GM19193 (cell line): ENCODE results near the gene PACRG.

Experiments used
- POLR2A ChIP-seq: IDR thresholded peaks from 4 replicates; pipeline ENCODE4 v1.6.1; 2011; ENCODE audit not compliant: insufficient read depth, insufficient read length; ENCODE audit errors: extremely low read depth

The PACRG gene

DNA sequence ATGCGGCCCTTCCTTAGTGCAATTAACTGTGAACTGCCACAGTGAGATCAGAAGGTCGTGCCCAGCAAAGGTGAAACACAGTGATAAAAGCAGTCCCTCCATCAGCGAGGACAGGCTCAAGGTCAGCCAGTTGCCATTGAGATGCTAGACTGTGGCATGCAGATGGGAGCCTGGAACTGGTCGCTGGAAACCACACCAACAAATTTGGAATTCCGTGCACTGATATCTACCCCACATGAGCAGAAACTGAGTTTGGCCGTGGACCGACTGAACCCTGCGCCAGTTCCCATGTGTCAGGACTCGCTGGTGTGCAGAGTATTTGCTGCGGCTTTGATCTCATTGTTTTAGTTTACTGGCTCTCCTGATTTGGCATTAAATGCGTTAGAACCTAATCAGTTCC is 561.1 kb downstream of the PACRG start:
- no peak for TF ChIP-seq POLR2A

DNA sequence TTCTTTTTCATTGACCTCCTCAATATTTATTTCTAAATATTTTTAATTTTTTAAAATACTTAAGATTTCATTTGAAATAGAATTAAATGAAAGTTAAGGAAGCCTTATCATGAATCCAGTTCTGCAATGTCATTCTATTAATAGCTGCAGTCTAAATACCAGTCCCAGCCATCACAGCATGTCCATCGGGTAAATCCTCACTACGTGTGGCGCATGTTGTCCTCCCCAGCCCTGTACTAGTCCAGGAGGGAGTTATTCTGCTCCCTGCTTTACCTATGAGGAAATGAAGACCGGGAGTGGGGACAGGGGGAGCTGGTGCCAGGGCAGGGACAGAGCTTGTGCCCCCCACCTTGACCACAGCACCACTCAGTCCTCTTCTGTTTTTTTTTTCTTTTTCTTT is 561.7 kb downstream of the PACRG start:
- no peak for TF ChIP-seq POLR2A

DNA sequence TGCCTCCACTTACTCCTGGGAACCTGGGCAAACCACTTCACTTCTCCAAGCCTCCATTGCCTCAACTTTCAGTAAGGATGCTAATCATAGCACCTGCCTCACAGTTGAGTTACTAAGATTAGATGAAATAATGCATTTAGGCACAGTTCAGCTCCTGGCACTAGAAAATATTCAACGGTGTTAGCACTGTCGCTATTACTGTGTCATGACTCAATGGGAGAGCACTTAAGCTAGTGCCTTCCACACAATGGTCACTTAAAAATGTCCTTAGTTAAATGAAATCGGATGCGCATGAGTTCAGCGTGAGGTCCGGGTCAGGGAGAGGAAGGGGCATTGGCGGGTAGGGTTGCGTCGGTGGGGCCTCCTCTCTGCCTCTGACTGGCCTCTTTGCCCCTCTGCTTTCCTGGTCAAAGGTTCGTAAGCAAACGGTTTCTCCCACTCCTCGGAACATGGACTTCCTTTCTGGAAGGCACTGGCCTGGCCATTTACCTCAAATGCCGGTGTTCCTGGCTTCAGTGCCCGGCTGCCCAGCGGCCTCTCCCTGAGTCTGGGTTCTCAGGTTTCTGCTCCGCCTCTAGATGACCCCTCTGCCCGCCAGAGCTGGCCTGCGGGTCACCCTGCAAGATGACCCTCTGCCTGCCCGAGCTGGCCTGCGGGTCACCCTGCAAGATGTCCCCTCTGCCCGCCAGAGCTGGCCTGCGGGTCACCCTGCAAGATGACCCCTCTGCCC is 562.9 kb downstream of the PACRG start:
- TF ChIP-seq POLR2A, result no peak

DNA sequence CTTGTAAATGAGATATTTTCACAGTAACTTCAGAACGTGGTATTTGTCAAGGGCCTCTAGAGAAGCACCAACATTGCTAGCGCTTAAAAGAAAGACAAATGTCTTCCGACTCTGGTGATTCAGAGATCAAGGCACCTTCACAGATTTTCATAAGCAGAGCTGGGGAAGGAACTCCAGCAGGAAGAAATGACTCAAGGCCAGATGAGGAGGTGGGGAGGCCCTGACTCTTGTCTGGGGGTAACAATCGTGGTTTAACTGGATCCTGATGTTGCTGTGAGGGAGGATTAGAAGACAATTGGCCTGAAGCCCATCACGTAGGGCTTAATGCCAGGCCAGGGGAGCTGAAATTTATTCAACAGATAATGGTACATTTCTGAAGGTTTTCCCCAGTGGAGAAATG is 563.8 kb downstream of the PACRG start:
- no peak for TF ChIP-seq POLR2A

DNA sequence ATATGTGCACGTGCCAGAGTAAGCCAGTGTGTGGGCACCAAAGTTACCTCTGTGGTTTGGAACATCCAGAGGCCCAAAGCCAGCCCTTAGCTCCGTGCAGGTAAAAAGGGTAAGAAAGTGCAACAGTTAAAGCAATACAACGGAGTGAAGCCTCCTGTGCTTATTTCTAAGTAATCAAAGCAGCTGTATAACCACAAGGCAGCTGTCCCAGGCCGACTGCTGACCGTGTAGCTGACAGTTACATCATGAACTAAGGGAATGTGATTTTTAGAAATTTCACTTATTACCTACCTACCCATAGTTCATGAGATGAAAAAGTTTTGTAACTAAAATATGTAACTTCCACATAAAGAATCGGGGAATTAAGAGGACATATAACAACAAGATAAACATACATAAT is 565.5 kb downstream of the PACRG start:
- no peak for TF ChIP-seq POLR2A

DNA sequence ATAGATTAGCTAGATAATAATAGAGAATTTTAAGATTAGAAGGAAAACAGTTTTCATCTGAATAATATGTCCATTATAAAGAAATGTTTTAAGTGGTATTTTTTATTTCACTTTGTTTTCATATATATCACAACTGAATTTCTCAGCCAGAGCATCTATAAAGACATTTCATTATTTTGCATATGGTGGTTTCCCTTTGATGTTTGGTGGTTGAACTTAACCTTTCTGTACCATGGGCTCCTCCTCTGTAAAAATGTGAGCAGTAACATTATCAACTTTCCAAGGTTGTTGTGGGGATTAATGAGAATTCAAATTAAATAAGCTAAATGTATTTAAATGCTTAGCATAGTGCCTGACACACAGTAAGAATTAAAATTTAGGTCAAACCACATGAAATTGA is 567.0 kb downstream of the PACRG start:
- no peak for TF ChIP-seq POLR2A

- no peak for TF ChIP-seq POLR2A
Measured at GRCh38 chr6:163296835-163297519, 569.2 kb downstream of the PACRG start.

- TF ChIP-seq POLR2A, result no peak
Measured at GRCh38 chr6:163298079-163298830, 570.5 kb downstream of the PACRG start.

GRCh38 chr6:163300838-163301237 is 573.1 kb downstream of the PACRG start:
- TF ChIP-seq POLR2A, result no peak

DNA sequence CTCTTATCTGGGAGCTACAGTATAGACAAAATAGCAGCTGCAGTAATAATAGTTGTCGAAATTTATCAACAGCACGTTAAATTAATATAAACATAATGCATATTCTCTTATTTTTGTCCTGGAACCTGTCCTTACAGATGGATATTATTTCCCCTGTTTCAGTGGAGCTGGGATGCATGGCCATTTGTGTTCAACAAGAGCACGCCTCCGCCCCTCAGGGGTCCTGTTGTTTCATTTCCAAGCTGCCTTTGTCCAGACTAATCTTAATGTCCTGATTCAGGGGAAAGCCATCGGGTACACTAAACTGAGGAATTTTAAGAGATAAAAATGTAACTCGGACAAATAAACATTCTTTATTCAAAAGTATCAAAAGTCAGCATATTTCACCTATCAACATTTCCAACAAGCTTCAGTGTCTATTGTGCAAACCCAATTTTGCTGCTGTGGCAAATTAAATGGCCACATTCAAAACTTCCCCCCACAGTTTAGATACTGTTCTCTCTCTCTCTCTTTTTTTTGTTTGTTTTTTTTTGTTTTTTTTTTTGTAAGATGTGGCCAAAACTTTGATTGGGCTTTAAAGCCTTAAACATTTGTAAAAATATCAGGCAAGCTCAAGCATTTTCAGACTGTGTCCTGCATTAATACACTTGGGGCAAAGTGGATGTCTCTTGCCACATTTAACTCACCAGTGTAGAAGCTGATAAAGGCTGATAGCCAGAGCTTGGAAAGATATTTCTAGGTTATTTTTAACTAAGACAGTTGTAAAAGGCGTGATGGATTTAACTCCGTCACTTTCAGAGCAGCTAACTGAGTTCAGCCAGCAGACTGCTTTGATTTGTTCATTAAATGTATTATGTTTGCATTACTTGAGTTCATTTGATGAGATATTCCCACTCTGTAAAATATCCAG is 574.2 kb downstream of the PACRG start:
- TF ChIP-seq POLR2A, result no peak

GRCh38 chr6:163302747-163303146 is 575.0 kb downstream of the PACRG start:
- no peak for TF ChIP-seq POLR2A

- TF ChIP-seq POLR2A, result no peak
Measured at GRCh38 chr6:163306000-163306399, 578.2 kb downstream of the PACRG start.

GRCh38 chr6:163308629-163309440 is 581.1 kb downstream of the PACRG start:
- no peak for TF ChIP-seq POLR2A

- no peak for TF ChIP-seq POLR2A
Measured at GRCh38 chr6:163309491-163310026, 581.8 kb downstream of the PACRG start.
